Stimulated activated CD8-positive, alpha-beta memory T cell treated with anti-CD3 and anti-CD28 coated beads, Interleukin-2, amount 100 ng/mL, for 48 hours (primary cell): ENCODE results near the gene RNF217.

Experiments used
- DNase-seq, 2 donors: peaks; one replicate each; pipeline ENCODE4 v3.0.0-alpha.2; 2020; ENCODE audit warnings: low read depth in 2 of 2

The RNF217 gene

DNA sequence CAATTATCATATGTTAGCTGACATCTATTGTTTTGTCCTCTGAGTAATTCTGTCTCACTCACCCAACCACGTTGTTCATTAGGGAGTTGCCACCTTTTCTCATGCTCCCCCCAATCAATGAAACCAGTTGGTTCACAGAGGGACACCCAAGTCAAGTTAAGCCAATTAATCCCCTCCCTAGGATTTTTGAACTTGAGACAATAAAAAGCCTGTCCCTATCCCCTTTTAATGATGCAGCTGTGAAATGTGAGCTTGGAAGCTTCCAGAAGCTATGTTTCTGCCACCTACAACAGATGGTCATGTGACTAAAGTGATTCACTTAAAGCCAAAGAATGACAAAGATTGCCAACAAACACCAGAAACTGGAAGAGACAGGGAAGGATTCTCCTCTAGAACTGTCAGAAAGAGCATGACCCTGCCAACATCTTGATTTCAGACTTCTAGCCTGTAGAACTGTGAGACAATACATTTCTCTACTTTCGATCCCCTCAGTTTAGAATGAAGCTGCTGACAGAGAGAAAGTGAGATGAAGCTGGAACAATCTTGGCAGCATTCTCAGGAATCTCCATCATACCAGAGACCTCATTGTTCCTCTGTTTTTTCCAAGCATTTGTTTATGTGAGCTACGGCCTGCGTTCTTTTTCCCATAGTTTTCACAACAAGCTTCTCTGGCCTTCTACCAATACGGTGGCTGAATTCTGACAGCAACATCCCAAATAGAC, 133.5 kb downstream of the RNF217 start:
- no peak for DNase-seq

DNA sequence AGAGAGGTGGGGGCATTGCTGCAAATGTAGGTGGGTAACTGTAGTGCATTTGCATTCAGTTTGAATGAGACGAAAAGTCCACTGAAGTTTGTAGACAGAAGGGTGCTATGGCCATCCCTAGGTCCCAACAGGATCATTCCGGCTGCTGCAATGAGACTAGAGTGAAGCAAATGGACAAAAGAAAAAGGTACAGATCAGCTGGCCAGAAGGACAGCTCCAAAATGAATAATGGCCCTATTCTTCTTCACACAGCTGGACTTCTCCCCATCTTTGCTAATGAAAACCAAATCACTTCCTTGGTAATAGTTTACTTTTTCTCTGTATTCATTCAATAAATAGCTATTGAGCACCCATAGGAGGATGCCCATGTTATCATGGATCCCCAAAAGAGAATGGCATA, 134.9 kb downstream of the RNF217 start:
- no peak for DNase-seq

- no peak for DNase-seq
Observed at GRCh38 chr6:125098253-125098652, 136.0 kb downstream of the RNF217 start.

DNA sequence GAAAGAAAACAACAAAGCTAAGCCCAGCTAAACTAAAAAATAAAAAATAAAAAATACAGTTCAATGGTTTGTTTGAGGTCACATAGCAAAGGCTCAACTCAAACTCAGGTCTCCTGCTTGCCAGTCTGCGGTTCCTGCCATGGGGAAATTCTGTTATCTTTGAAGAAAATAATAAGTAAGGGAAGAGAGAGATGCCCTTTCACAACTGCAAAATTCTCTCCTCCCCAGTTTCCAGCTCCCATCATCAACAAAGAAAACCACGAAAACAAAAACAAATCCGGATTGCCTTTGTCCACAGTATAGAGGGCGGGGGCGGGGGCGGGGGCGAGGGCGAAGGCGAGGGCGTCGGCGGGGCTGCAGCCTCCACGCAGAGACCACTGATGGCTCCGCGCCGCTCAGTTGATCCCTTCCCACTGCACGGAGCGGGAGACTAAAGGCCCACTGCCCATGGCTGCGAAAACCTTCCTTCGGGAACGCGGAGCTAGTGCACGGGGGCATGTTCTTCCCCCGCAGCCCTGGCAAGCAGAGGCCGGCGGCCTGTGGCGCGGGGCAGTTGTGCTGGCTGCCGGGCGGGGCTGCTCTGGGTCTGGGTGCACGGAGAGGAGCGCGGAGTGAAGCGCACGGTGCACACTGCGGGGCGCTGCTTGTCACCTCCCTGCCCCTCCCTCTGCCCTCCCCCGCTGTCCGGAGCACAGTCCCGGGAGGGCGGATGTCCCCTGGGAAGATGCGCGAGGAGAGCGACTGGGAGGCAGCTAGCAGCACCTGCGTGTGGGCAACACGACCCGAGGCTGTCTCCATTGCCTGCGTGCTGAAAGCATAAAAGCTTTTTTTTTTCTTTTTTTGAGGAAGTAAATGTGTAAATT, 137.2 kb downstream of the RNF217 start:
- peak in 1 of 2 donors; percentile 1 for DNase-seq

- no peak for DNase-seq
Observed at GRCh38 chr6:125100074-125100652, 137.9 kb downstream of the RNF217 start.

DNA sequence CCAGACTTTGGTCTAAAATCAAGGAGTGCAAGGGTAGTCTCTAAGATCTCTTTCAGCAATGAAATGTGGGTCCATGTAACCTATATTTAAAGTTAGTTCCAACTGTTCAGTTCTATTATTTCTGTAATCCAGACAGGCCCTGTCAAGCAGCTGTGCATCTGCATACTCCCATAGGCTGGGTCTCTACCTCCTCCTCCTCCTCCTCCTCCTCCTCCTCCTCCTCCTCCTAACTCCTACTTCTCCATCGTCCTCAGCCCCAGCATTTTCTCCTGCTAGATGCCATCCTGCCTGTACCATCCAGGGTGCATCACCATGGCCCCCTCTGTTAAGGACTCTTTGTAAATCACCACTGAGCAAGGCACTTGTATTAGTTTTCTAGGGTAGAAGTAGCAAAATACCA, 138.9 kb downstream of the RNF217 start:
- no peak for DNase-seq

DNA sequence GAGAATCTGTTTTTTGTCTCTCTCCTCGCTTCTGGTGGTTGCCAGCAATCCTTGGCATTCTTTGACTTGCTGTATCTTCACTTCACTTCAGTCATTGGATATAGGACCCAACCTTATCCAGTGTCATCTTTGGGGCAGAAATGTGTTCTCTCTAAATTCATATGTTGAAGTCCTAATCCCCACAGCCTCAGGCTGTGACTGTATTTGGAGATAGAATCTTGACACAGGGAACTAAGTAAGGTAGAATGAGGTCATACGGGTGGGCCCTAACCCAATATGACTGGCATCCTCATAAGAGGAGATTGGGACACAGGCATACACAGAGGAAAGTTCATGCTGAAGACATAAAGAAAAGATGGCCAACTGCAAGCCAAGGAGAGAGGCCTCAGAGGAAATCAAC, 139.4 kb downstream of the RNF217 start:
- DNase-seq, result no peak

- DNase-seq, result no peak
Observed at GRCh38 chr6:125102411-125102810, 140.2 kb downstream of the RNF217 start.

- DNase-seq, result no peak
Observed at GRCh38 chr6:125102891-125103290, 140.7 kb downstream of the RNF217 start.

GRCh38 chr6:125104425-125104824, 142.2 kb downstream of the RNF217 start:
- no peak for DNase-seq

DNA sequence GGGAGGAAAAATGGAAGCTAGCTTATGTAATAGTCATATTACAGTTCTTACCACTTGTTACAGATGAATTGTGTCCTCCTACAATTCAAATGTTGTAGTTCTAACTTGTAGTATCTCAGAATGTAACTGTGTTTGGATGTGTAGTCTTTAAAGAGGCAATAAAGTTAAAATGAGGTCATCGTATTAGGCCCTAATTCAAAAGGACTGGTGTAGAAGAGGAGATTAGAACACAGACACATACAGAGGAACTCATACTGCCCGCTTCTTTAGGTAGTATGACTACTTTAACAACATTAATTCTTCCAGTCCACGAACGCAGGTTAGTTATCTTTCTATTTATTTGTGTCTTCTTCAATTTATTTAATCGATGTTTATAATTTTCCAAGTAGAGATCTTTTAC, 144.8 kb downstream of the RNF217 start:
- no peak for DNase-seq

DNA sequence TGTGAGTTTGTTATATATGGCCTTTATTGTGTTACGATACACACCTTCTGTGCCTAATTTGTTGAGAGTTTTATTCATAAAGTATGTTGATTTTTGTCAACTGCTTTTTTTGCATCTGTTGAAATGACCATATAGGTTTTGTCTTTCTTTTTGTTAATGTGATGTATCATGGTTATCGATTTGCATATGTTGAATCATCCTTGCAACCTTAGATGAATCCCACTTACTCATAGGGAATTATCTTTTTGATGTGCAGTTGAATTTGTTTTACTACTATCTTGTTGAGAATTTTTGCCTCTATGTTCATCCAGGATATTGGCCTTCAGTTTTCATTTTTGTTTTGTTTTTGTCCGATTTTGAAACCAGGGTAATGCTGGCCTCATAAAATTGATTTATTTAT, 145.7 kb downstream of the RNF217 start:
- DNase-seq, result no peak

GRCh38 chr6:125110056-125110455, 147.8 kb downstream of the RNF217 start:
- no peak for DNase-seq

DNA sequence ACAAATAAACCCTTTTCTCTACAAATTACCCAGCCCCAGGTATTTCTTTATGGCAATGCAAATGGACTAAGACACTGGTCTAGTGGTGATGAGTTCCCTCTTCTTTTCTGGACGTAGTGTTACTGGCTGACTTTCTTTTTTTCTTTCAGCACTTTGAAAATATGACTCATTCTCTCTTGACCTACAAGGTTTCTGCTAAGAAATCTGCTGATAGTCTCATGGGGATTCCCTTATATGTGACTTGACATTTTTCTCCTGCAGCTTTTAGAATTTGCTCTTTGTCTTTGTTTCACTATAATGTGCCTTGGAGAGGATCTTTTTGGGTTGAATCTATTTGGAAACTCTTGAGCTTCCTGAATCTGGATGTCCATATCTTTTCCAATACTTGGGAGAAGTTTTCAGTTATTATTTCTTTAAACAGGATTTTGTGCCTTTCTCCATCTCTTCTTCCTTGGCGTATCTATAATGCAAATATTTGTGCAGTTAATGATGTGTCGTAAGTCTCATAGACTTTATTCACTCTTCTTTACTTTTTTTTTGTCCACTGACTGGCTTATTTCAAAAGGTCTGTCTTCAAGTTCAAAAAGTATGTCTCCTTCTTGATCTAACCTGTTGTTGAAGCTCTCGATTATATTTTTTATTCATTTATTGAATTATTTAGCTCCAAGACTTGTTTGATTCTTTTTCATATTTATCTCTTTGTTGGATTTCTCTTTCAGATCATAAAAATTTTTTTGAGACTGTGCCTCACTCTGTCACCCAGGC, 149.2 kb downstream of the RNF217 start:
- no peak for DNase-seq

DNA sequence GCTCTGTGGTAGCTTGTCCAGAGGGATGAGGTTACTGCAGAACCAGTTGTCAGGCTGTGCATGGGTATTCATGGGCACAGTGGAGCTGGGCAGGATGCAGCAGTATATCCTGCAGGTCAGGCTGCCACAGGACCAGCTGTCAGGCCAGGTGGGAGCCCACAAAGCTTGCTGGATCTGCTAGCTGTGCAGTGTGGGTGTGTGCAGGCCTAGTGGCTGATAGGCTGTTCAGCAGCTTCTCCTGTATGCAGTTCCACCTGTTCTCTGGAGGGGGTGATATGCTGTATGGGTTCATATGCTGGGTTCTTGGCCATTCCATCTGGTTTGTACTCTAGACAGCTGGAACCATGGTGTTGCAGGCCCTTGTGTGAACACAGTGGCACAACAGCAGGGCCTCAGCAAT, 150.7 kb downstream of the RNF217 start:
- DNase-seq, result no peak

DNA sequence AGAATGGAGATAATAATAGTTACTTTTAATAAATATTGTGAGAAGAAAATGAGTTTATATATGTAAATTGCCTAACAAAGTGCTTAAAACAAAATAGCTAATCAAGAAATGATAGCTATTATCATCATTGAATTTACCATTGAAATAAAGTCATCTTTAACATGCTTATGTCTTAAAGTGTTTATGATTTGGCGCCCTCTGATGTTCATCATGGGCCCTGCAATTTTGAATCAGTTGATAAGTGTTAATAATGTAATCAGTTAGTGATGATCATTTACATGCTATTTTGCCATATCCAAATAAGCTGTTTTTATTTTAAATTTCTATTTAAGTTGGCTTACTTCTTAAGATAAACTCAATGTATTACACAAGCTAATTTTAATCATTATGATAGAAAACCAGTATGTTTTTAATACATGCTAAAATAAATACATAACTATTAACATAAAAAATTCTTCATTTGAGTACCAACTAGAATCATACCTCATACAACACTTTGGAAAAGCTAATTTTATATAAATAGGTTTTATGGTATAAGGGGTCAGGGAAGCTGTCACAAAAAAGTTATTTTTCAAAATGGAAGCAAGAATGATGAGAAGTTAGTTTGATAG, 152.1 kb downstream of the RNF217 start:
- DNase-seq, result peak in 1 of 2 donors; percentile 8

DNA sequence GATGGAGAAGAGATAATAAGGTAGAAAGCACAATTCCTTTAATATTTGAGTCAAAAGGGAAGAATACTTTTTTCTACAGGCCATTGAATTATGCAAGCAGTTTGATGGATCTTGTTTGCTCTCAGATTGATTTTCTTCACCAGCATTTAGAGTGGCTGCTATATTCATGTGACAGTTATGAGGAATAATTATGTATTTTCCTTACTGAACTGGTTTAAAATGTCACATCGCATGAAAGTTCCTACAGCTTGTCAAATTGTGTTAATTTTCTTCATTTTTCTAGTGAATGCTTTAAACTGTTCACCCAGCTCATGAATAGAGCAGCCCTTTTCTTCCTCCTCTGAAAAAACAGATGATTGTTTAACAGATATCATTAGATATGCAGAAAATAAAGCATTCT, 153.9 kb downstream of the RNF217 start:
- no peak for DNase-seq

DNA sequence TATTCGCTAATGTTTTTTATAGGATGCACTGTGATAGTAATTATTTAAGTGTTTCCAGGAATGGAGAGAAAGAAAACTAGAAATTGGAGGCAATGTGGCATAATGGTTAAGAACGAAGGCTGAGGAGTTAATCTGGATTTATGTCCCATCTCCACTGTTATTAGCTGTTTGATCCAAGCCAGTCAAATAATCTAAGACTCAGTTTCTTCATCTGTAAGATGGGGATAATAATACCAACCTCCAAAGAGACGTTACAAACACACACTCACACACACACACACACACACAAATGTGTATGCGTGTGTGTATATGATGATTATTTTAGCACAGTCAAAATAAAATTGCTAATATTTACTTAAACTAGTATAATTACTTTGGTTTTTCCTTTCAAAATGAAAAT, 154.5 kb downstream of the RNF217 start:
- no peak for DNase-seq

- no peak for DNase-seq
Observed at GRCh38 chr6:125117818-125118217, 155.6 kb downstream of the RNF217 start.

DNA sequence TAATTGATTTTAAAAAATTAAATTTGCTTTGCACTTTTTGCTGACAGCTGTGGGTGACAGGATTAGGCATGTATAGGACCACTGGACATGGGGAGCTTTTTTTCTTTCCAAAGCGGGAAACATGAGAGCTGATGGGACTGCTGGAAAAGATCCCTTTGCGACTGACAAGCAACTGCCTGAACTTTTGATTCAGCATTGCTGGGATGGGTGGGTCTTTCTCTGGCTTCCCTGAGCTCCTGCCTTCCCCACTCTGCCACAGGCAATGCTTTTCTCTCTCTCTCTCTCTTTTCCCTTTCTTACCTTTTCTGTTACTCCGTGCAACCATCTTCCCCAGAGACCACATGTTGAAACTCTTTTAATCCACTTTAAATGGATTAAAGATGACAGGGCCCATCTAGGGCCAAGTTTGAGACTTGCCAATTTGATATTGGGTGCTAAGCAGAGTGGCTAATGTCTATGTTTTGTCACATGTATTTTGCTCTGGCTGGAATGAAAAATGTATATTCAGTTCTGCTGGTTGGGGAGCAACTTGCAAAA, 157.9 kb downstream of the RNF217 start:
- no peak for DNase-seq

DNA sequence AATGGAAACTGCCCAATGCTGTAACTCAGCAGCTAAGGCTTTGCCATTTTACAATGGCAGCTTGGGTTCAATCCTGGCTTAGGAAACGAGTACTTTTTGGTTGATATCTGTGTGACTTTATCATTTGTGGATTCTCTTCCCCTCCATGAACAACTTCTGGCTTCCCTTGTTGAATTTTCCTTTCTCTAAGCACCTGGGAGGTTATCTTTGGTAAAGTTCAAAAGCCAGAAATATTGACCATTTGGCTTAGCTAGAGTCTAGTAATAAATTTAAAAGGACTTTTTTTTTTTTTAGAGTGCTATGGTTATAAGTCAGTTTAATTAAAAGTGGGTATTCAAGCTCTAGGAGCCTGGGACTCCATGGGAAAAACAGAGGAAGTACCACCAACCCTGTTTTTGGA, 159.7 kb downstream of the RNF217 start:
- DNase-seq, result no peak
